Activated CD8-positive, alpha-beta memory T cell treated with anti-CD3 and anti-CD28 coated beads for 1 hour (primary cell): ENCODE results near the gene EIF2S1.
"Not testable (repeated sequence)": the region's sequence is repeated elsewhere in the genome, so short reads cannot be mapped to it uniquely, and the experiment has no call there.

Source experiments
- DNase-seq, 2 donors: peaks; one replicate each; pipeline ENCODE4 v3.0.0-alpha.2; 2020; ENCODE audit warnings: low read depth in 1 of 2; ENCODE audit errors: extremely low read depth in 1 of 2

The EIF2S1 gene

GRCh38 chr14:67359775-67360469 is at the start of gene EIF2S1, which contains the start of gene ATP6V1D:
Gene EIF2S1 (plus strand): TSS chr14:67360328. CDS start chr14:67364768, 4,440 bp downstream.
Gene ATP6V1D (minus strand): TSS chr14:67359804. CDS start chr14:67359698, 106 bp downstream.
- peak; percentile 97 to 99 for DNase-seq

GRCh38 chr14:67311868-67312267 is 48.3 kb upstream of the EIF2S1 start:
- no peak for DNase-seq

- DNase-seq: no peak
These were observed 47.0 kb upstream of the EIF2S1 start for GRCh38 chr14:67313153-67313552.

- DNase-seq: no peak
These were observed 42.3 kb upstream of the EIF2S1 start for GRCh38 chr14:67317822-67318221.

GRCh38 chr14:67319142-67319541 is 41.0 kb upstream of the EIF2S1 start:
- no peak for DNase-seq

- DNase-seq: not testable (repeated sequence)
These were observed 30.5 kb upstream of the EIF2S1 start for GRCh38 chr14:67329666-67330065.

- DNase-seq: no peak
These were observed 28.6 kb upstream of the EIF2S1 start for GRCh38 chr14:67331368-67332125.

GRCh38 chr14:67332468-67332867 is 27.7 kb upstream of the EIF2S1 start:
- no peak for DNase-seq

- no peak for DNase-seq
These were observed 24.3 kb upstream of the EIF2S1 start for GRCh38 chr14:67335781-67336180.

GRCh38 chr14:67341231-67341630 is 18.9 kb upstream of the EIF2S1 start:
- not testable (repeated sequence) for DNase-seq

GRCh38 chr14:67343601-67344230 is 16.4 kb upstream of the EIF2S1 start:
- DNase-seq: no peak

- no peak for DNase-seq
These were observed 14.5 kb upstream of the EIF2S1 start for GRCh38 chr14:67345583-67345982.

- no peak for DNase-seq
These were observed 8.1 kb upstream of the EIF2S1 start for GRCh38 chr14:67352055-67352454.

- DNase-seq: no peak
These were observed 2.8 kb upstream of the EIF2S1 start for GRCh38 chr14:67357186-67357968.

GRCh38 chr14:67357969-67358354 is 2.2 kb upstream of the EIF2S1 start:
- no peak for DNase-seq

GRCh38 chr14:67358924-67359774 is 979 bp upstream of the EIF2S1 start:
- DNase-seq: no peak

- no peak for DNase-seq
These were observed 510 bp downstream of the EIF2S1 start for GRCh38 chr14:67360470-67361206.

- no peak for DNase-seq
These were observed 5.3 kb downstream of the EIF2S1 start for GRCh38 chr14:67365476-67365875.

- no peak for DNase-seq
These were observed 10.7 kb downstream of the EIF2S1 start for GRCh38 chr14:67370830-67371229.
